ENCODE results near the gene TAS2R30. TPM values are rescaled to one million over a fixed set of nuclear protein-coding genes. Genes with fewer than 3 reads are reported as not detected.

Gene TAS2R30
- total and polyA plus RNA-seq, 2 donors (not counting 1 experiment from before 2014, with no cell fraction given), result 9.5 TPM; not detected in 1

GRCh38 chr12:11164384-11164783, 29.9 kb upstream of the TAS2R30 start:
- H3K9ac ChIP-seq (ENCODE audit: low read length), result no peak overlapping the region
- H3K27me3 Mint-ChIP-seq, result no peaks in the 10 kb centered on the region
- H3K27ac Mint-ChIP-seq, result no peak overlapping the region
- ATAC-seq (ENCODE audit: low read depth), result no peak
- H3K4me2 ChIP-seq (replicated peaks; ENCODE audit: low read depth, low read length, poor library complexity, severe bottlenecking), result no peak overlapping the region
- peaks cover 2 to 3% of the 10 kb centered on the region in 2 donors for H3K4me1 ChIP-seq (ENCODE audit: control insufficient read depth in 2 of 2, insufficient read depth in 2 of 2, low read length in 2 of 2)
- no peak overlapping the region for H3K27ac ChIP-seq (ENCODE audit: low read length in 2 of 2)
- H3K36me3 ChIP-seq (replicated peaks in 1 of 2; ENCODE audit: control extremely low read depth in 1 of 2, control insufficient read depth in 1 of 2, extremely low read depth in 1 of 2, insufficient read depth in 2 of 2, low read length in 1 of 2), result peaks cover 6 to 20% of the 10 kb centered on the region in 2 experiments
- TF ChIP-seq EZH2 (IDR thresholded peaks at IDR 0.05; ENCODE audit: borderline replicate concordance, insufficient read depth, low read depth, low read length, poor library complexity, severe bottlenecking) (no peak), CTCF (IDR thresholded peaks at IDR 0.05) (no peak)
- peaks cover 35% of the 10 kb centered on the region for H3K4me1 Mint-ChIP-seq
- H3K4me3 ChIP-seq (ENCODE audit: control extremely low read depth in 1 of 5, extremely low read depth in 1 of 5, insufficient read depth in 1 of 5, low read depth in 2 of 5, low read length in 4 of 5), result no peak overlapping the region
- CTCF ChIA-PET, result no interaction called here
- POLR2A ChIA-PET, result no interaction called here
- intact Hi-C loops (cut with micrococcal nuclease), result no loop called here
- no peaks in the 10 kb centered on the region for H3K27me3 ChIP-seq (replicated peaks in 1 of 4; ENCODE audit: control extremely low read depth in 1 of 4, control insufficient read depth in 3 of 4, insufficient read depth in 4 of 4, low read length in 3 of 4)
- peaks cover 91% of the 10 kb centered on the region for H3K79me2 ChIP-seq (ENCODE audit: control insufficient read depth, insufficient read depth, low read length)
- no peak overlapping the region for H2AFZ ChIP-seq (ENCODE audit: insufficient read depth, low read depth, low read length, poor library complexity, severe bottlenecking)
- H3K9me3 Mint-ChIP-seq (ENCODE audit: insufficient read depth), result no peaks in the 10 kb centered on the region
- H3K9me3 ChIP-seq (ENCODE audit: control extremely low read depth in 1 of 3, control insufficient read depth in 2 of 3, insufficient read depth in 1 of 3, low read length in 2 of 3), result no peaks in the 10 kb centered on the region
- H3K4me3 Mint-ChIP-seq, result no peak overlapping the region
- H4K20me1 ChIP-seq (ENCODE audit: control insufficient read depth, insufficient read depth, low read length, poor library complexity, severe bottlenecking), result peaks cover 65% of the 10 kb centered on the region
- no peak for DNase-seq

GRCh38 chr12:11162502-11162901, 28.1 kb upstream of the TAS2R30 start:
- no peaks in the 10 kb centered on the region for H3K27me3 Mint-ChIP-seq
- Histone ChIP-seq H3K36me3 (replicated peaks in 1 of 2; ENCODE audit: control extremely low read depth in 1 of 2, control insufficient read depth in 1 of 2, extremely low read depth in 1 of 2, insufficient read depth in 2 of 2, low read length in 1 of 2) (peaks cover 6 to 18% of the 10 kb centered on the region in 2 experiments), H3K4me2 (replicated peaks; ENCODE audit: low read depth, low read length, poor library complexity, severe bottlenecking) (no peak overlapping the region), H3K9ac (ENCODE audit: low read length) (no peak overlapping the region), H4K20me1 (ENCODE audit: control insufficient read depth, insufficient read depth, low read length, poor library complexity, severe bottlenecking) (peaks cover 57% of the 10 kb centered on the region), H2AFZ (ENCODE audit: insufficient read depth, low read depth, low read length, poor library complexity, severe bottlenecking) (no peak overlapping the region), H3K27me3 (replicated peaks in 1 of 4; ENCODE audit: control extremely low read depth in 1 of 4, control insufficient read depth in 3 of 4, insufficient read depth in 4 of 4, low read length in 3 of 4) (no peaks in the 10 kb centered on the region), H3K4me3 (ENCODE audit: control extremely low read depth in 1 of 5, extremely low read depth in 1 of 5, insufficient read depth in 1 of 5, low read depth in 2 of 5, low read length in 4 of 5) (no peak overlapping the region), H3K4me1 (ENCODE audit: control insufficient read depth in 2 of 2, insufficient read depth in 2 of 2, low read length in 2 of 2) (no peaks in the 10 kb centered on the region), H3K79me2 (ENCODE audit: control insufficient read depth, insufficient read depth, low read length) (peaks cover 84% of the 10 kb centered on the region), H3K9me3 (ENCODE audit: control extremely low read depth in 1 of 3, control insufficient read depth in 2 of 3, insufficient read depth in 1 of 3, low read length in 2 of 3) (no peaks in the 10 kb centered on the region), H3K27ac (ENCODE audit: low read length in 2 of 2) (no peak overlapping the region)
- intact Hi-C loops (cut with micrococcal nuclease), result no loop called here
- ChIA-PET POLR2A (interaction anchor here (1.1 kb wide), 1 partner anchor 9 kb away, joined by 6 read pairs; the partner anchor contains the start of gene SMIM10L1), CTCF (interaction anchor here (1.4 kb wide), 1 partner anchor 9 kb away, joined by 3 read pairs; the partner anchor contains the start of gene SMIM10L1)
- H3K9me3 Mint-ChIP-seq (ENCODE audit: insufficient read depth), result no peaks in the 10 kb centered on the region
- no CpG with 5 or more reads among the region's 1 CpG for WGBS (ENCODE audit: insufficient coverage)
- ATAC-seq (ENCODE audit: low read depth) (no peak), DNase-seq (no peak)
- no peak overlapping the region for H3K4me3 Mint-ChIP-seq
- H3K27ac Mint-ChIP-seq, result no peak overlapping the region
- peaks cover 30% of the 10 kb centered on the region for H3K4me1 Mint-ChIP-seq
- TF ChIP-seq EZH2 (IDR thresholded peaks at IDR 0.05; ENCODE audit: borderline replicate concordance, insufficient read depth, low read depth, low read length, poor library complexity, severe bottlenecking), result no peak
- no peak for TF ChIP-seq CTCF (IDR thresholded peaks at IDR 0.05)
